AML-193 (cell line): Measurements from ENCODE around the gene SPHK1.

Experiments used
- DNase-seq, 2 experiments: peaks; one replicate each; lab custom pipeline; 2025; lab: John Stamatoyannopoulos, UW

SPHK1 gene

DNA sequence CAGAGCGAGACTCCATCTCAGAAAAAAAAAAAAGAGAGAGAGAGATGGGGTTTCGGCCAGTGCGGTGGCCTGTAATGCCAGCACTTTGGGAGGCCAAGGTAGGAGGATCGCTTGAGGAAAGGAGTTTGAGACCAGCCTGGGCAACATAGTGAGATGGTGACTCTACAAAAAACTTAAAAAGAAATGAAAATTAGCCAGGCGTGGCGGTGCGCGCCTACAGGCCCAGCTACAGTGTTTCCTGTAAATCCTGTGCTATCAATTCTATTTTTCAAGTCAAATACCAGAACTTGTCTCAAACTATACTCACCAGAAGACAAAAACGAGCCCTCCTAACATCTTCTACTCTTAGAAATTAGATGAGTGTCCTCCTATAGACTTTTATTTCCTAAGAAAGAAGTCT is 49.3 kb downstream of the SPHK1 start:
- DNase-seq, result no peak

DNA sequence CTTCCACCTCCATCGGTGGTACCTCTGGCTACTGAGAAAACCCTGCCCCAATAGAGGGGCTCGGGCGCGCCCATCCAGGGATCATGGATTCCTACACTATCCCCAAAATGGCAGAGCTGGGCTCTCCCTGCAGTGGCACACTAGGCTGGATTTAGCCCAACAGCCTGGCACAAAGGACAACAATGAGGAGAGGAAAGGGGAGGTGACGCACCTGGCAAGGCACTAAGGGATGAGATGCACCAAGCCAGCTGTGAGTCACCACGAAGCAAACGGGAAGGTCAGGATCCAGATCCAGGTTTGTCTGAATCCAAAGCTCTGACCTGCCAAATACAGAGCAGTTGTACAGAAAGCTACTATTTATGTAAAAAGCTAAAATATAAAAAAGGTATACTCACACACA is 50.5 kb downstream of the SPHK1 start:
- no peak for DNase-seq

DNA sequence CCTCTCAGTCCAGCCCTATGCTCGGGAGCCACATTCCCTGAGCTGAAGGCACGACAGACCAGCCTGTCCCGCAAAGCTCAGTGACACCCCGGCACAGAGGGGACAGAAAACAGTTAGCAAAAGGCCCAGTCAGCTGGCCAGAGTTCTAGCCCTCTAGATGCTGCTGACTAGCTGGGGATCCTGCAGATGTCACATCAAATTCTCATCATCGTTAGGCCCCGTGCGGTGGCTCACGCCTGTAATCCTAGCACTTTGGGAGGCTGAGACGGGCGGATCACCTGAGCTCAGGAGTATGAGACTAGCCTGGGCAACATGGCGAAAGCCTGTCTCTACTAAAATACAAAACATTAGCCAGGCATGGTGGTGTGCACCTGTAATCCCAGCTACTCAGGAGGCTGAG is 51.3 kb downstream of the SPHK1 start:
- DNase-seq, result no peak
